ENCODE measurements around the gene LHFPL6.

LHFPL6 gene

DNA sequence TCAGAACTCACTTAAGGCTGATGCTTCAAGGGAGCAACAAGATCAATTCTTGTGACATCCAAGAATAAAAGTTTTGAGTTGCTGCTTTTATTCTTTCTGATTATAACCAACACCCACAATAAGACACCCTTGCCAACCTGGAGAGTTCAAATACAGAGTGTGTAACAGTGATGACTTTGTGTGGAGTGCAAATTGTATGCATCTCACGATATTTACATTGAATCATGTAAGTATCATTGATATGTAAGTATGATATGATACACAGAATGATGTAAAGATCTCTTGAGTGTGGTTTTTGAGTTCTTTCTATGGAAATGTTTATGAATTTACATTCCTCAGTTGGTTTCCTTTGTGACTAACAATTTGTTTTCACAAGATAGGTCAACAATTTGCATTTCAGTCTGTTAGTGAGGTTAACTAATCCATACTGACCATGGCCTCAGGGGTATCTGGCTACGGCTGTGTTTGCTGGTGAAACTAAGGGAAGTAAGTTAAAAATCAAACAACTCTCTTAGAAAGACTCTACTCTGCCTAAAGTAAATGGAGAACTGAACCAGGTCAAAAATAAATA is 12.4 kb downstream of the LHFPL6 start:
- DNase-seq: no peak

DNA sequence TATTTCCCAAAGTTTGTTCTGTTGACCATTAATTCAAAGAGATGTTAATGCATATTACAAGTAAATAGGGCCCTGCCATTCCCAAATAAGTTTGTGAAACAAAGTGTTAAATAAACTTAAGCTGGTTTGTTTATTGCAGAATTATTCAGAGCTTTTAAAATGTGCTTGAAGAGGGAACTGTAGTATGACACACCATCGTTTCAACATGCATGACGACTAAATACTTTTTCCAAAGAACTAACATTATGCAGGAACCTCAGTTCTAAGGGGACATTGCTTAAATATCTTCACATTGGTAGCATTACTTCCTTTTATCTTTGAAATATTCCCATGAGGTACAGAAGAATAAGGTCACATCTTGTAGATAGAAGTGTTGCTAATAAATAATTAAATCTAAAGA is 14.6 kb downstream of the LHFPL6 start:
- no peak for DNase-seq

DNA sequence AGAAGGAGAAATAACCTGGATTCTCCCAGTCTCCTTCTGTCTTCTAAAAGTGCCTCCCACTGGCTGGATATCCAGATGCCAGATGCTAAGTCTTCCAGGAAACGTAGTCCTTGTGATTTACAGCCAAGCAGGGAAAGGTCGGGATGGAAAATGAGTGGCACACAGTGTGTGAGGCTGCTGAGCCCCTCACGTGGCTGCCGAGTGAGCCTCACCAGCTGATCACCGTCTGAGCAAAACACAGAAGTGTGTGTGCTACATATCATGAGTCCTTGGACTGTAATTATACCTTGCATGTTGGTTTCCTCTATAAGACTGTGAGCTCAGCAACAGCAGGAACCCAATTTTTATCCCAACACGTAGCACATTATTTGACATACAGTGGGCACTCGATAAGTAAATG is 15.1 kb downstream of the LHFPL6 start:
- no peak for DNase-seq

DNA sequence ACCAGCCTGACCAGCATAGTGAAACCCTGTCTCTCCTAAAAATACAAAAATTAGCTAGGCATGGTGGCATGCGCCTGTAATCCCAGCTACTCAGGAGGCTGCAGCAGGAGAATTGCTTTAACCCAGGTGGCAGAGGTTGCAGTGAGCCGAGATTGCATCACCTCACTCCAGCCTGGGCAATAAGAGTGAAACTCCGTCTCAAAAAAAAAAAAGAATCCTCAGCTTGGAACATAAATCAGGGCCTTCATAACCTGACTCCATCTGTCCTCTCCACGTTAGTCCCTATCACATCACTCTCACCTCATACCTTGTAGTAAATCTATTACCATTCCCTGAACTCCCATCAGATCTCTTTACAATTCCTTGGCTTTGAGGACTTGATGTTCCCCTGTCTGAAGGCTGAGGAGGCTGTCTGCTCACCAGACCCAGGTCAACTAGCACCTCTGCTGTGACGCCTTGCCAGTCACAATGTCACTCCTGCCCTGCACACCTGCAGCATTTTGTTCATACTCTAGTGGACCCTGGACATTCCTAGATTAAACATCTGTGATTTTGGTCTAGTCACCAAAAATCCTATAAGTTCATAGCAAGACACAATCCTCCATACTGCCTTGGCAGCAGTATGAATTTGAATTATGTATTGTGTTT is 15.9 kb downstream of the LHFPL6 start:
- DNase-seq: no peak

DNA sequence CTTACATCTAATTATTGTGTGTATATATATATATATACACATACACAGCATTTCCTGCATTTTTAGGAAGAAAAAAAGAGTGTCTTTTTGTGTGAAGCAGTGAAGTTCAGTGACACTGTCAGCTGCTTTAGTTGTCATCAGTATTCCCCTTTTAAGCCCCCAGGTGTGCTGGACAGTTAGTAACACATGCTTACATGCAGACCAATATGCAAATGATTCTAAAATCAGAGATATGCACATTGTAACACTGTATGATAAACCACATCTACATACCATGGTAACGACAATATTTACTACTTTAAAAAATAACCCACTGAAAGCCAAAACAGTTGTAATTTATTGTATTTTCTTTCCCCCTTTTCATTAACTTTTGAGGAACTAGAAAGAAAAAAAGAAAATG is 16.8 kb downstream of the LHFPL6 start:
- no peak for DNase-seq

DNA sequence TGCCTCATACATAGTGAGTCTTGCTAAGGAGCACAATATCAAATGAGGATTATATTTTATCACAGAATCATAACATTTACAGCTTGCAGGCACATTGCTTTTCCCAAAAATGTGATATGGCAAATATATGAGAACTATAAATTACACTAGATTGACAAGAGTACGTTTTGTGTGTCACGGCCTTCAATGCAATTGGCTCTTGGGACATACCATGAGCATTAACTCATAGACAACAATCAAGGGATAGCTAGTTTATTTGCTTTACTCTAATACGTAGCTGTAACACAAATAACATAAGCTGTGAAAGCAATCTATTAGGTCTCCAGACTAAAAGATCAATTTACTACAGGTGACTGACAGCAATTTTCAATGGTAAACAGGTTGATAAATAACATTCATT is 17.8 kb downstream of the LHFPL6 start:
- DNase-seq: no peak

DNA sequence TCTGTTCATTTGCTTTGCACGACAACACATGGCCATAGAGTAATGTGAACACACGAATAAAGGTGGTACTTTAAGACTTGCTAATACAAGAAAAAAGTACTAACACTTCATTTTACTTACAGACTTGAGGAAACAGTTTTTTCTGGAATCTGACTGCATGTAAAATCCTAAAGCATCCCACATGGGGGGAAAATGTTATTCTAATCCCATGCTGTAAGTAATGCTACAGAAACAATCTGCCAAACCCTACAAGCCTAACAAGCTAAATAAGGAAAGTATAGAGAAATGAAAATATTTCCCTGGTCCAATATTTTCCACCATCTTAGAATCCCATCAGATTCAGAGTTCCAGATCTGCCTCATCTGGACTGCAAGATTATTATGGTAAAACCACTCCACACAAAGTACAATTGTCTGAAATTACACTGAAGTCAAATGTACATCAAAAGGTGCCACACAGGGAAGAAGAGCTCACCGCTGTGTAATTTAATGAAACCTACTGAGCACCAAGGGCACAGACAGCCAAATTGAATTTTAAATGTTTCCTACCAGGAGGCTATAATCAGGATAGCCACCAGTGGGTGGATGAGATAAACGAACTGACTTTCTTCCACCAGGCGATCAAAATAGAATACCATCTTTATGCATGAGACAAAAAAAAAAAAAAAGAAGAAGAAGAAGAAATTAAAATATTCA is 22.0 kb downstream of the LHFPL6 start:
- no peak for DNase-seq

DNA sequence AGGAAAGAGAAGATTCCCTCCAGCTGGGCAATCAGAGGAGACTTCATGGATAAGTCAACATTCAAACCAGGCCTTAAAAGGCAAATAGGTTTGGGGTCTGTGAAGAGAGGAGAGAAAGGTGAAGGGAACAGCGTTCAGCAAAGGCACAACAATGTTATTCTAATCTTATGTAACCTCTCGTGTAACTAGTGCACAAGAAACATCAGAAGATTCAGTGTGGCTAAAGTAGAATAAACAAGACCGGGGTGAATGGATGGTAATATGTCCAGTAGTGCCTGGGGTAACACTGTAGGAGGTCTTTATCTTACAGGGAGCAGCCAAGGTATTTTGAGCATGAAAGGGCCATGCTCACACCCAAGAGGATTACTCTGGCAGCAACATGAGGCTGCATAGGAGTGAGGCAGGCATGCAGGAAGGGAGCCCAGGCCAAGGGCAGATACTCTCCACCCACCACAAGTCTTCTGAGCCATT is 24.1 kb downstream of the LHFPL6 start:
- no peak for DNase-seq

DNA sequence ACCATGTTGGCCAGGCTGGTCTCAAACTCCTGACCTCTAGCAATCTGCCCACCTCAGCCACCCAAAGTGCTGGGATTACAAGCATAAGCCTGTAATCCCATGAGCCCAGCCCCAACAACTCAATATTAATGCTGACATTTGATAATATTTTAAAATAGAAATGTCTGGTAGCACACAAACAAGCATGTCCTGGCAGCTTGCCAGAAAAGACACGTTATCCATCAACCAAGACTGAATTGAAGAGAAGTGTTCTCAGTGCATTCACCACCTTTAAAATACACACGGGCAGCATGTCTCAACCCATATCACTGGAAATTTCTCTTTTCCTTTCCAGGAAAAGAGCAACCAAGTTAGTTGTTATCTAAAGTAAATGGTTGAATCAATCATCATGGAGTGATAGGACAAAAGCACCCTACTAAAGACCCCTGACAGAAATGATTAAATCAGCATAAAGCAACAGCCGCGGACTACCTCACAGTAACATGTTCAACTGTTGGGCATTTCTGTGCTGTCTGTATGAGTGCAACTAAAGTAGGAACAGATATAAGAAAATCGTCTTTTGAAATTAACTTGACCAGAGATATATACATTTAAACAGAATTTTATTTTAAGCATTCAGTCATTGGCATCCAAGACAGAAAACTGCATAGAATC is 25.0 kb downstream of the LHFPL6 start:
- no peak for DNase-seq

DNA sequence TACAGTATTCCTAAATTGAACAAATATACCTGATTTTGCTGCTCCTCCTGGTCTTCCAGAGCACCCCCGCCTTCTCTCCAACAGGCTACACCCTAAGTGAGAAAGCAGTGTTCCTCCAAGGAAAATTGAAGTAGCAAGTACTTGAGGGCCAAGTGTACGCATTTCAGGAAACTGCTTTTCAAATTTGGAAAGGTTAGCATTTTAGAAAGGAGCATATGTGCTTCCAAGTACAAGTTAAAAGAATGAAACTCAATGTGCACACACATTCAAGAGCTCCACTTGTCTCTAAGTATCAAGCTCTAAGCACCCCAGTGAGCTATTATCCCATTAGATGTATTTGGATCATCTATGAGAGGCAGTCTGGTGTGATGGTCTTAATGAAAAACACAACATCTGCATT is 25.8 kb downstream of the LHFPL6 start:
- no peak for DNase-seq

DNA sequence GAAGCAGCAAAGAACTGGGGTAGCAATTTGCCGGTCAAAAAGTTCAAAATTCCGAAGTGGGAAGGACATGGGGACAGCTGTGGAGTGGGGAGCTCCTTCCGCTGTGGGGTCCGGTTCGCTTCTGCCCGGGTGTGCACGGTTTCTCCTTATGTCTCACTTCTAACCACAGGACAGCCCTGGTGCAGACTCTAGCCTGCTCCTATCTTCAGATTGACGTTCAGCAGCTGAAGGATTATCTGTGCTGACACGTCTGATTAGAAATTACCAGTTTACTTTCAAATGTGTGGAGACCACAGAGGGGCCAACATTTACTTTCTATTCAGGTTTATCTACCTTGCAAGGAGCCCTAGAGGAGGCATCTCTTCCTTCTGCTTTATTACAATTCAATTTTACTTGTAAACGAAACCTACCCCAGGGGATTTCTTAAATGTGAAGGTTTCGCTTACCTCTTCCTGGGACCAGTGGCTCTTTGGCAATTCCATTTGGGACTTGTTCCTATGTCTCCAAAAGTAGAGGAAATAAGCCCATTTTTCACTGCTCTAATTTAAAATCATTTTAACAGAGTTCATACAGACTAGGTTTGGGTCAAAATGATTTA is 27.3 kb downstream of the LHFPL6 start:
- no peak for DNase-seq

DNA sequence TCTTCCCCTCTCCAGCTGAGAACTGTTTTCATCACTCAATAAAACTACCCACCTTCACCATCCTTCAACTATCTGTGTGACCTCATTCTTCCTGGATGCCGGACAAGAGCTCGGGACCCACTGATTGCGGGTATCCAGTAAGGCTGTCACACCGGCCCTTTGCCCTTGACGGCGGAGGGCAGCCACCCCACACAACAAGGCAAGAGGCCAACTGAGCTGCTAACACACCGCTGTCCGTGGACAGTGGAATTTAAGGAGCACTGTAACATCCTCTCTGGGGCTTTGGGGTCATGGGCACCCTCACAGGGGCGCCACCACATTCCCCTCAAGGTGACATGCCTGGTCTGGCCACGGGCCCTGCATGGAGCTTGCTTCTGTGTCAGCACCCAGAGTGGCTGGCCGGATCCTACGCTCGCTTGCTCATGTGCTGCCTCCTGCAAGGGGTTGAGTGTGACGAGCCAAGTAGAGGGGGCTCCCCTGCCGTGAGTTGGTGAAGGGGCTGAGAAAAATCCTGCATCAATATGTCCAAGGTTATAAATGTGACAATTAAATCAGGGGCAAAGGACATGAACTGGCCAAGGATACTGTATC is 31.4 kb downstream of the LHFPL6 start:
- DNase-seq: no peak

DNA sequence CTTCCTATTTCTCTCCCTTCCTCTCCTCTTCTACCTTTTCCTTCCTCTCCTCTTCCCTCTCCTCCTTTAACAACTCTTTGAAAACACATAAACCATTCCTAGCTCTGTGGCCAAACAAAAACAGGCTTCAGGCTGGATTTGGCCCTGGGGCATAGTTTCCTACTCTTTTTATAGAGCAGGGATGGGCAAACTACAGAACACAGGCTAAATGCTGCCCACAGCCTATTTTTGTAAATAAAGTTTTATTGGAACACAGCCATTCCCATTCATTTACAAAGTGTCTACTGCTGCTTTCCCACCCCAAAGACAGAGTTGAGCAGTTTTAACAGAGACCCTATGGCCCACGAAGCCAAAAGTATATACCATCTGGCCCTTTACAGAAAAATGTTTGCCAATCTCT is 35.4 kb downstream of the LHFPL6 start:
- DNase-seq: no peak

DNA sequence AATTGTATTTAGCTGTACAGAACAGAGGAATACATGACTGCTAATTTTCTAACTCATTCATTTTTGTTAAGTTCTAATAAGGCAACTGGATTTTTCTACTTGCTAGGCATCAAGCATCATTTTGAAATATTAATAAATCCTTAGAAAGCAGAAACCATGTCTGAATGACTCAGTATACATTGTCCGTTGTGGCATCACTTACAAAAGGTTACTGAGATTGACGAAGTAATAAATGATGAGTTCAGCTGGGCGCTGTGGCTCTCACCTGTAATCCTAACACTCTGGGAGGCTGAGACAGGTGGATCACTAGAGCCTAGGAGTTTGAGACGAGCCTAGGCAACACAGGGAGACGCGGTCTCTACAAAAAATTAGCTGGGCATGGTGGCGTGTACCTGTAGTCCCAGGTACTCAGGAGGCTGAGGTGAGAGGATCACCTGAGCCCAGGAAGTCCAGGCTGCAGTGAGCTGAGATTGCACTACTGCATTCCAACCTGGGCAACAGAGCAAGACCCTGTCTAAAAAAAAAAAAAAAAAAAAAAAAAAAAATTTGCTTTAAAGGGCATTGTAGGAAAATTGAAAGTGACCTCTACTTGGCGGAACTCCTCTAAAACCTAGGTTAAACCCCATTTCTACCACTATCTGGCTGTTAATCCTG is 36.6 kb downstream of the LHFPL6 start:
- no peak for DNase-seq

DNA sequence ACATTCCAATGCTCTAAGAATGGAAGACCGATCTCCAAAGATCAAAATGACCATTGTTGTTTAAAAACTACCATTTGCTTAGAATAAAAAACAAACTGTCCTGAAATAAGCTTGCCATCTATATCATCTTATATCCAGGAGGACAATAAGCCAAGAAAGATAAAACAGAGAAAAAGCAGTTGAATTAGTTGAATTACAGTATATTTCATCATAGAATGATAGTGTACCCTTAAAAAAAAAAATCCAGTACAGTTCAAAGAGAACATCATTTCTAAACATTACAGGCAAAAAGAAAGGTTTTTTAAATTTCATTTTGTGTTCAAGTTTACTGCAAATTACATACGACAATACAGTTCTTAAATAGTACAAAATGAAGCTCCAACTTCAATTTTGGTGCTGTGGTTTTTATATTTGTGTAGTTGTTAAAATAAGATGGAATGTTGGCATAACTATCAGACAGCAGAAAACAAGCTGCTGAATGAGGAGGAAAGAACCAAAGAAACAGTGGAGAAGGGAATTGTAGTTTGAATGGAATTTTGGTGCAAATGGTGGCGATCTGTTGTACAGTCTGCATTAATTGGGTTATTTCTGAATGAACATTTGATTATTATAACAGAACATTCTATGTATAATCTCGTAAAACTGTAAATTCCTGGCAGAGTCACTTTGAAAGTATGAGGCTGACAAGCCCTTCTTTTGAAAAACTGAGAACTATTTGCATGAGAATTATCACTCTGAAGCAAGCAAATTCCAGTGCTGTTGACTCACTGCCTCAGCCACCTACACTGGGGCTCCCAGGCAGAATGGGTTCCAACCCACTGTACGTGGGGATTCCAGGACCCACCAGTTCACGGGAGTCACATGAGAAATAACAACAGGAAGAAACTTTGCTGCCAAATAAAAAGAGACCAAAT is 37.7 kb downstream of the LHFPL6 start:
- DNase-seq: no peak

DNA sequence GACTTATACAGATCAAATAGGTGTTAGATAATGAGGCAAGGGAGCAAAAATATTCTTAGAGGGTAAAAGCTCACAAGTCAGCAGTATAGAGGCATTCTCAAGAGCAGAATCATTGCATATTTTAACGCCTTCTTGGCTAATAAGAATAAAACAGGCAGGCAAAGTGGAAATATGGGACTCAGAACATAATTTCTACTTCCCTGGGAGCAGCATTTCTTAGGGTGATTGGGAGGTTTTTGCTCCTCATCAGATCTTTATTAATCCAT is 39.6 kb downstream of the LHFPL6 start:
- no peak for DNase-seq

DNA sequence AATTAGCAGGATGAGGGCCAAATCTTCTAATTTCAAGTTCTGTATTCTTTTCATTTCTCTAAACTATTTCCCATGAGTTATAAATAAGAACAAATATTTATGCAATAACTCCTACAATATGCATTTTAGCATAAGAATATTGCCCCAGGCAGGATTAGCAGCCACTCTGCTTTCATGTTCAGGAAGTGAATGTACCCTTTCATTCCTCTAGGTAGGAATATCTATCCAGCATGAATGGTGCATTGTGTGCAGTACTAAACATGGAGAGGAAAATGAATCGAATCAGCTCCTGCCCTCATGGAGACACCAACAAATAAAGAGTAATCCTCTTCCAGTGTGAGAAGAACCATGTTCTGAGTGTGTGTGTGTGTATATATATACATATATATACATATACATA is 41.0 kb downstream of the LHFPL6 start:
- DNase-seq: no peak

DNA sequence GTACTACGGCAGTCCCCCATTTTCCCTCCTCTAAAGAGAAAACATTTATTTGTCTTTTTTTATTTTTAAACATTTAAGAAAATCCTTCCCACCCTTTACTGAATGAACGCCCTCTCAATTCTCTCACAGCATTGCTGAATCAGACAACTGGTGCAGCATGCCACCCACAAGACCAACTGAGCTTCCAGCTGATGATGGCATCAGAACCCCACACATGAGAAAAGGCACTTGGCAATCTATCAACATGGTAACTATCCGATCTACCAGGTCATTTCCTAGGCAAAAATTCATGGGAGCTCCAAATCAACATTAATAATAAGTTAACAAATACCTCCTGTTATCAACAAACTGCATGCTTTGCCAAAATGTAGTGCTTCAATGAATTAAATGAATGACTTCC is 43.1 kb downstream of the LHFPL6 start:
- DNase-seq: no peak

DNA sequence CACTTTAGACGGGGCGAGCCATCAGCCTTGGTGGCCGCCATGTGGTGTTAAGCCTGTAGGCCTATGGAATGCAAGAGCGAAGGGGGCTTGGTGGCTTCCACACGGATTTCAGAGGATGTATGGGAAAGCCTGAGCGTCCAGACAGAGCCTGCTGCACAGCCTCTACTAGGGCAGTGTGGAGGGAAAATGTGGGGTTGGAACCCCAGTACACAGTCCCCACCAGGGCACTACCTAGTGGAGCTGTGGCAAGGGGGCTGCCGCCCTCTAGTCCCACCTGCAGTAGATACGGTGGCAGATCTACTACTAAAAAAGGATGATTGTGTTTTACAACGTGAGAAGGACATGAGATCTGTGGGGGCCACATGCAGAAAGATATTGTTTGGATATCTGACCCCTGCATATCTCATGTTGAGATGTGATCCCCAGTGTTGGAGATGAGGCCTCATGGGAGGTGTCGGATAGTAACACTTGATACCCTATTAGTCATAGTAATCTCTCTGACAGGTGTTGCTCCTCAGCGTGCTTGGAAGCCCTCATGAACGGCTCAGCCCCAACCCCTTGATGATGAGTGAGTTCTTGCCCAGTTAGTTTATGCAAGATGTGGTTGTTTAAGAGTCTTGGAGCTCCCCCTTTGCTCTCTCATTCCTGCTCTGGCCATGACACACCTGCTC is 45.6 kb downstream of the LHFPL6 start:
- DNase-seq: no peak

DNA sequence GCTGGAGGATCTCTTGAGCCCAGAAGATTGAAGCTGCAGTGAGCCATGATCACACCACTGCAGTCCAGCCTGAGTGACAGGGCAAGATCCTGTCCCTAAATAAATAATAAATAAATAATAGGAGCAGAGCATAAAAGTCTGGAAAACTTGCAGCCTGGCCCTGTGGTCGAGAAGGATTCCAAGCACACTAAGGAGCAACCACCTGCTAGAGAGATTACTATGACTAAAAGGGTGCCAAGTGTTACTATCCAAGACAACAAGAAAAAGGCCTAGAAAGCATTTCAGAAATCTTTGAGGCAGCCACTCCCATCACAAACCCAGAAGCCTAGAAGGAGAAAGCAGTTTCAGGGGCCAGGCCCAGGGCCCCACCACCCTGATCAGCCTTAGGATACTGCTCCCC is 46.1 kb downstream of the LHFPL6 start:
- DNase-seq: no peak

DNA sequence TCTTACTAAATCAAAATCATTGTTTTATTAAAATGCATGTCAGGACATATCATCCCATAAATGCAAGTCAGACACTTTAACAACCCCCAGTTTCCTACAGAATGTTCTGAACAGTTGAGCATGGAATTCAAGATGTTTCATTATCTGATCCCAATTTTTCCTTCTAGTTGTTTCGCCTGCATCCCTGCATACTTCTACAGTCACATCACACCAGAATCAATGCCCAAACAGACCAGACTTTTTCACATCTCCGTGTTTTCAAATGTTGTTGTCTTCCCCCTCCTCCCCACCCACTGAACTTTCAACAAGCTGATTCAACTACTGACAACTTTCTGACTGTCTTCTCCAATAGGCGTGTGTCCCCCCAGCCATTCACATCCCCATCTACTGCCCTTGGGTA is 48.6 kb downstream of the LHFPL6 start:
- no peak for DNase-seq
